ENCODE measurements around the gene ADM.

The ADM gene

GRCh38 chr11:10338287-10338686 is 33.4 kb downstream of the ADM start:
- no peak overlapping the region for H2AK5ac ChIP-seq (ENCODE audit: low read length)
- no peak overlapping the region for H4K5ac ChIP-seq (ENCODE audit: low read length)
- H3K4me2 ChIP-seq (ENCODE audit: low read length), result no peak overlapping the region
- H2BK15ac ChIP-seq (replicated peaks; ENCODE audit: low read depth), result no peak overlapping the region
- H3K18ac ChIP-seq (ENCODE audit: low read length), result no peak overlapping the region
- H3K9ac ChIP-seq (ENCODE audit: low read length), result no peak overlapping the region
- H3K4me3 ChIP-seq (ENCODE audit: low read length), result no peak overlapping the region
- H4K8ac ChIP-seq (ENCODE audit: low read depth, low read length), result no peak overlapping the region
- no peak overlapping the region for H3K23ac ChIP-seq (ENCODE audit: low read length)
- H2BK5ac ChIP-seq (ENCODE audit: low read length), result no peak overlapping the region
- H3K79me1 ChIP-seq (ENCODE audit: low read length), result no peaks in the 10 kb centered on the region
- no peaks in the 10 kb centered on the region for H3K4me1 ChIP-seq (ENCODE audit: control insufficient read depth, low read depth, low read length)
- no peak overlapping the region for H3K27ac ChIP-seq (ENCODE audit: low read depth, low read length)
- H3K36me3 ChIP-seq (ENCODE audit: control insufficient read depth, insufficient read depth, low read length), result no peaks in the 10 kb centered on the region
- DNase-seq, result no peak
- no peaks in the 10 kb centered on the region for H3K27me3 ChIP-seq (ENCODE audit: insufficient read depth, low read length, poor library complexity)
- H3K56ac ChIP-seq (ENCODE audit: low read length), result no peak overlapping the region
- no peaks in the 10 kb centered on the region for H3K79me2 ChIP-seq (ENCODE audit: control insufficient read depth, insufficient read depth, low read length)
- H3K4ac ChIP-seq (ENCODE audit: low read depth, low read length), result no peak overlapping the region
- no peak overlapping the region for H2BK120ac ChIP-seq (ENCODE audit: low read depth, low read length)

GRCh38 chr11:10348650-10349280 is 43.9 kb downstream of the ADM start:
- H3K18ac ChIP-seq (ENCODE audit: low read length), result peak overlapping the region; percentile 39
- no peaks in the 10 kb centered on the region for H3K36me3 ChIP-seq (ENCODE audit: control insufficient read depth, insufficient read depth, low read length)
- H3K23ac ChIP-seq (ENCODE audit: low read length), result no peak overlapping the region
- no peak overlapping the region for H3K56ac ChIP-seq (ENCODE audit: low read length)
- DNase-seq, result peak; percentile 22
- WGBS (ENCODE audit: extremely low coverage, insufficient coverage, low lambda C conversion rate), result no CpG with 5 or more reads among the region's 4 CpGs
- no peak overlapping the region for H2BK5ac ChIP-seq (ENCODE audit: low read length)
- no peak overlapping the region for H4K8ac ChIP-seq (ENCODE audit: low read depth, low read length)
- H3K79me2 ChIP-seq (ENCODE audit: control insufficient read depth, insufficient read depth, low read length), result no peaks in the 10 kb centered on the region
- H3K4me2 ChIP-seq (ENCODE audit: low read length), result no peak overlapping the region
- no peak overlapping the region for H2AK5ac ChIP-seq (ENCODE audit: low read length)
- H3K9ac ChIP-seq (ENCODE audit: low read length), result no peak overlapping the region
- no peak overlapping the region for H3K4me3 ChIP-seq (ENCODE audit: low read length)
- H3K4me1 ChIP-seq (ENCODE audit: control insufficient read depth, low read depth, low read length), result peaks cover 2% of the 10 kb centered on the region
- H3K79me1 ChIP-seq (ENCODE audit: low read length), result no peaks in the 10 kb centered on the region
- H3K27me3 ChIP-seq (ENCODE audit: insufficient read depth, low read length, poor library complexity), result no peaks in the 10 kb centered on the region
- H2BK15ac ChIP-seq (replicated peaks; ENCODE audit: low read depth), result no peak overlapping the region
- no peak overlapping the region for H3K4ac ChIP-seq (ENCODE audit: low read depth, low read length)
- H4K5ac ChIP-seq (ENCODE audit: low read length), result no peak overlapping the region
- H2BK120ac ChIP-seq (ENCODE audit: low read depth, low read length), result no peak overlapping the region
- H3K27ac ChIP-seq (ENCODE audit: low read depth, low read length), result no peak overlapping the region

DNA sequence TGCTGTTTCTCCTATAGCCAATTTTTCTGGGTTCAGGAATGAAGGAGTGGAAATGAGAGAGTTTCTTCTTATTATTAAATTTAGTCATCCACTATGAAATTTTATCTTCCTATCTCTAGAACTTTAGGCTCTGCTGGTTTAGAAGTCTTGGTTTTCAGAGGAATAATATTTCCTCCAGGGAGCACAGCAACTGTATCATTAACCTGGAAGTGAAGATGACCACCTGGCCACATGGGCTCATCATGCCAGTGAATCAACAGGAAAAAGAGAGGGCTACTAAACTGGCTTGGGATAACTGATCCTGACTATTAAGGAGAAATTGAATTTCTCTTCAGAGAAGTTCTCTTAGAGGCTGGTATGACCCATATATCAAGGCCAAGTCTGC is 44.4 kb downstream of the ADM start:
- H3K4ac ChIP-seq (ENCODE audit: low read depth, low read length), result no peak overlapping the region
- peak overlapping the region; percentile 80 for H3K18ac ChIP-seq (ENCODE audit: low read length)
- H3K27me3 ChIP-seq (ENCODE audit: insufficient read depth, low read length, poor library complexity), result no peaks in the 10 kb centered on the region
- H3K79me2 ChIP-seq (ENCODE audit: control insufficient read depth, insufficient read depth, low read length), result no peaks in the 10 kb centered on the region
- no peak overlapping the region for H3K4me2 ChIP-seq (ENCODE audit: low read length)
- no peak overlapping the region for H3K9ac ChIP-seq (ENCODE audit: low read length)
- no peak overlapping the region for H3K27ac ChIP-seq (ENCODE audit: low read depth, low read length)
- H3K56ac ChIP-seq (ENCODE audit: low read length), result no peak overlapping the region
- no peaks in the 10 kb centered on the region for H3K79me1 ChIP-seq (ENCODE audit: low read length)
- H2BK15ac ChIP-seq (replicated peaks; ENCODE audit: low read depth), result peak overlapping the region; percentile 57
- H3K4me3 ChIP-seq (ENCODE audit: low read length), result no peak overlapping the region
- H2BK120ac ChIP-seq (ENCODE audit: low read depth, low read length), result peak overlapping the region; percentile 24
- no peak overlapping the region for H4K8ac ChIP-seq (ENCODE audit: low read depth, low read length)
- no peak overlapping the region for H4K5ac ChIP-seq (ENCODE audit: low read length)
- DNase-seq, result no peak
- no peak overlapping the region for H3K23ac ChIP-seq (ENCODE audit: low read length)
- no peak overlapping the region for H2BK5ac ChIP-seq (ENCODE audit: low read length)
- H2AK5ac ChIP-seq (ENCODE audit: low read length), result no peak overlapping the region
- no peaks in the 10 kb centered on the region for H3K36me3 ChIP-seq (ENCODE audit: control insufficient read depth, insufficient read depth, low read length)
- H3K4me1 ChIP-seq (ENCODE audit: control insufficient read depth, low read depth, low read length), result peaks cover 2% of the 10 kb centered on the region

- Histone ChIP-seq H3K18ac (ENCODE audit: low read length) (peak overlapping the region; percentile 80), H3K27ac (ENCODE audit: low read depth, low read length) (no peak overlapping the region), H3K4ac (ENCODE audit: low read depth, low read length) (peak overlapping the region; percentile 59), H2BK120ac (ENCODE audit: low read depth, low read length) (peak overlapping the region; percentile 24), H3K79me2 (ENCODE audit: control insufficient read depth, insufficient read depth, low read length) (no peaks in the 10 kb centered on the region), H2AK5ac (ENCODE audit: low read length) (peak overlapping the region; percentile 15), H3K4me2 (ENCODE audit: low read length) (no peak overlapping the region), H4K5ac (ENCODE audit: low read length) (no peak overlapping the region), H3K23ac (ENCODE audit: low read length) (no peak overlapping the region), H3K27me3 (ENCODE audit: insufficient read depth, low read length, poor library complexity) (no peaks in the 10 kb centered on the region), H3K79me1 (ENCODE audit: low read length) (no peaks in the 10 kb centered on the region), H3K36me3 (ENCODE audit: control insufficient read depth, insufficient read depth, low read length) (no peaks in the 10 kb centered on the region), H2BK15ac (replicated peaks; ENCODE audit: low read depth) (no peak overlapping the region), H3K4me3 (ENCODE audit: low read length) (no peak overlapping the region), H3K9ac (ENCODE audit: low read length) (no peak overlapping the region), H4K8ac (ENCODE audit: low read depth, low read length) (no peak overlapping the region), H3K56ac (ENCODE audit: low read length) (peak overlapping the region; percentile 12), H3K4me1 (ENCODE audit: control insufficient read depth, low read depth, low read length) (peaks cover 2% of the 10 kb centered on the region), H2BK5ac (ENCODE audit: low read length) (peak overlapping the region; percentile 64)
- no CpG with 5 or more reads among the region's 1 CpG for WGBS (ENCODE audit: extremely low coverage, insufficient coverage, low lambda C conversion rate)
- DNase-seq, result peak; percentile 6
These were observed 44.9 kb downstream of the ADM start for GRCh38 chr11:10349806-10350205.

- peak; percentile 98 for DNase-seq
- no peak overlapping the region for H3K23ac ChIP-seq (ENCODE audit: low read length)
- peak overlapping the region; percentile 84 for H3K27ac ChIP-seq (ENCODE audit: low read depth, low read length)
- H2BK120ac ChIP-seq (ENCODE audit: low read depth, low read length), result peak overlapping the region; percentile 51
- H3K4me3 ChIP-seq (ENCODE audit: low read length), result no peak overlapping the region
- no peak overlapping the region for H2BK5ac ChIP-seq (ENCODE audit: low read length)
- no peak overlapping the region for H3K9ac ChIP-seq (ENCODE audit: low read length)
- no peaks in the 10 kb centered on the region for H3K79me2 ChIP-seq (ENCODE audit: control insufficient read depth, insufficient read depth, low read length)
- H3K18ac ChIP-seq (ENCODE audit: low read length), result peak overlapping the region; percentile 95
- H2BK15ac ChIP-seq (replicated peaks; ENCODE audit: low read depth), result peak overlapping the region; percentile 97
- H3K36me3 ChIP-seq (ENCODE audit: control insufficient read depth, insufficient read depth, low read length), result no peaks in the 10 kb centered on the region
- no peaks in the 10 kb centered on the region for H3K79me1 ChIP-seq (ENCODE audit: low read length)
- no peak overlapping the region for H4K8ac ChIP-seq (ENCODE audit: low read depth, low read length)
- H3K27me3 ChIP-seq (ENCODE audit: insufficient read depth, low read length, poor library complexity), result no peaks in the 10 kb centered on the region
- H3K4me1 ChIP-seq (ENCODE audit: control insufficient read depth, low read depth, low read length), result peaks cover 2% of the 10 kb centered on the region
- H3K56ac ChIP-seq (ENCODE audit: low read length), result no peak overlapping the region
- no peak overlapping the region for H4K5ac ChIP-seq (ENCODE audit: low read length)
- no peak overlapping the region for H2AK5ac ChIP-seq (ENCODE audit: low read length)
- H3K4ac ChIP-seq (ENCODE audit: low read depth, low read length), result peak overlapping the region; percentile 66
- H3K4me2 ChIP-seq (ENCODE audit: low read length), result no peak overlapping the region
These were observed 45.5 kb downstream of the ADM start for GRCh38 chr11:10350334-10350733.

- no peak overlapping the region for H4K8ac ChIP-seq (ENCODE audit: low read depth, low read length)
- no peak for DNase-seq
- peak overlapping the region; percentile 82 for H3K27ac ChIP-seq (ENCODE audit: low read depth, low read length)
- H3K36me3 ChIP-seq (ENCODE audit: control insufficient read depth, insufficient read depth, low read length), result no peaks in the 10 kb centered on the region
- no peak overlapping the region for H3K23ac ChIP-seq (ENCODE audit: low read length)
- H3K4me2 ChIP-seq (ENCODE audit: low read length), result no peak overlapping the region
- H2BK5ac ChIP-seq (ENCODE audit: low read length), result peak overlapping the region; percentile 0
- no peak overlapping the region for H4K5ac ChIP-seq (ENCODE audit: low read length)
- no peak overlapping the region for H3K9ac ChIP-seq (ENCODE audit: low read length)
- peak overlapping the region; percentile 81 for H3K18ac ChIP-seq (ENCODE audit: low read length)
- no peak overlapping the region for H2BK120ac ChIP-seq (ENCODE audit: low read depth, low read length)
- H3K79me2 ChIP-seq (ENCODE audit: control insufficient read depth, insufficient read depth, low read length), result no peaks in the 10 kb centered on the region
- H3K4me1 ChIP-seq (ENCODE audit: control insufficient read depth, low read depth, low read length), result peaks cover 2% of the 10 kb centered on the region
- no peak overlapping the region for H2AK5ac ChIP-seq (ENCODE audit: low read length)
- H3K56ac ChIP-seq (ENCODE audit: low read length), result peak overlapping the region; percentile 11
- no peak overlapping the region for H3K4me3 ChIP-seq (ENCODE audit: low read length)
- peak overlapping the region; percentile 41 for H3K4ac ChIP-seq (ENCODE audit: low read depth, low read length)
- no CpG with 5 or more reads among the region's 5 CpGs for WGBS (ENCODE audit: extremely low coverage, insufficient coverage, low lambda C conversion rate)
- H3K27me3 ChIP-seq (ENCODE audit: insufficient read depth, low read length, poor library complexity), result no peaks in the 10 kb centered on the region
- H3K79me1 ChIP-seq (ENCODE audit: low read length), result no peaks in the 10 kb centered on the region
- H2BK15ac ChIP-seq (replicated peaks; ENCODE audit: low read depth), result no peak overlapping the region
These were observed 46.5 kb downstream of the ADM start for GRCh38 chr11:10351435-10351764.
